H9 (cell line): Measurements from ENCODE around the gene GGT5. TPM values are rescaled to one million over a fixed set of nuclear protein-coding genes. Genes with fewer than 3 reads are reported as not detected.
A peak's percentile ranks its signal among the peaks of the same experiment; 100 is the strongest.

Source experiments
- DNase-seq: peaks from one replicate; pipeline ENCODE4 v3.0.0-alpha.2; 2017
- H2AFZ ChIP-seq: one replicate; pipeline ENCODE4 v1.6.1; 2013; ENCODE audit warnings: mild to moderate bottlenecking, low read length, control low read depth, moderate library complexity
- H2AK5ac ChIP-seq: 2 replicates; pipeline ENCODE4 v1.6.1; 2013; ENCODE audit warnings: low read length, control low read depth, mixed read lengths; ENCODE audit not compliant: insufficient read length
- H2BK120ac ChIP-seq: one replicate; pipeline ENCODE4 v1.6.1; 2013; ENCODE audit warnings: low read depth, mild to moderate bottlenecking, low read length, control low read depth, inconsistent platforms; ENCODE audit not compliant: poor library complexity, severe bottlenecking
- H2BK12ac ChIP-seq: 2 replicates; pipeline ENCODE4 v1.6.1; 2013; ENCODE audit warnings: low read length, control low read depth, mixed read lengths, low read depth; ENCODE audit not compliant: insufficient read length
- H2BK15ac ChIP-seq: 2 replicates; pipeline ENCODE4 v1.6.1; 2013; ENCODE audit warnings: low read depth, low read length, control low read depth
- H2BK20ac ChIP-seq: one replicate; pipeline ENCODE4 v1.6.1; 2013; ENCODE audit warnings: low read depth, mild to moderate bottlenecking, low read length, control low read depth, inconsistent platforms; ENCODE audit not compliant: poor library complexity, severe bottlenecking
- H2BK5ac ChIP-seq: 2 replicates; pipeline ENCODE4 v1.6.1; 2013; ENCODE audit warnings: low read length, control low read depth, mixed read lengths; ENCODE audit not compliant: insufficient read length
- H3K14ac ChIP-seq: 2 replicates; pipeline ENCODE4 v1.6.1; 2013; ENCODE audit warnings: low read length, control low read depth; ENCODE audit not compliant: insufficient read depth
- H3K18ac ChIP-seq: 2 replicates; pipeline ENCODE4 v1.6.1; 2013; ENCODE audit warnings: low read depth, mild to moderate bottlenecking, mixed read lengths, low read length, control low read depth; ENCODE audit not compliant: insufficient read length
- H3K23ac ChIP-seq: 2 replicates; pipeline ENCODE4 v1.6.1; 2013; ENCODE audit warnings: low read length, control low read depth, mixed read lengths, low read depth; ENCODE audit not compliant: insufficient read length
- H3K23me2 ChIP-seq: 2 replicates; pipeline ENCODE4 v1.6.1; 2013; ENCODE audit warnings: low read depth, mild to moderate bottlenecking, mixed read lengths, low read length, control low read depth; ENCODE audit not compliant: insufficient read length, poor library complexity, severe bottlenecking
- H3K27ac ChIP-seq: 2 replicates; pipeline ENCODE4 v1.5.1; 2013; ENCODE audit warnings: low read length, control low read depth, mixed read lengths, low read depth; ENCODE audit not compliant: insufficient read length
- H3K27me3 ChIP-seq: 2 replicates; pipeline ENCODE4 v1.6.1; 2013; ENCODE audit warnings: low read length, control low read depth, inconsistent platforms; ENCODE audit not compliant: insufficient read depth
- H3K4ac ChIP-seq: 2 replicates; pipeline ENCODE4 v1.6.1; 2013; ENCODE audit warnings: low read depth, mild to moderate bottlenecking, control low read depth, inconsistent platforms, low read length, moderate library complexity
- H3K4me1 ChIP-seq: 2 replicates; pipeline ENCODE4 v1.6.1; 2013; ENCODE audit warnings: low read length, control low read depth, inconsistent platforms; ENCODE audit not compliant: insufficient read depth
- H3K4me2 ChIP-seq: 2 replicates; pipeline ENCODE4 v1.6.1; 2013; ENCODE audit warnings: low read length, control low read depth, mixed read lengths; ENCODE audit not compliant: insufficient read length, insufficient read depth
- H3K56ac ChIP-seq: 2 replicates; pipeline ENCODE4 v1.6.1; 2013; ENCODE audit warnings: low read depth, mild to moderate bottlenecking, mixed read lengths, low read length, control low read depth; ENCODE audit not compliant: insufficient read length
- H3K79me1 ChIP-seq: 2 replicates; pipeline ENCODE4 v1.6.1; 2013; ENCODE audit warnings: low read depth, mild to moderate bottlenecking, moderate library complexity, low read length, control low read depth, inconsistent platforms; ENCODE audit not compliant: insufficient read depth, poor library complexity, severe bottlenecking
- H3K79me2 ChIP-seq: 2 replicates; pipeline ENCODE4 v1.6.1; 2013; ENCODE audit warnings: low read length, control low read depth, inconsistent platforms; ENCODE audit not compliant: insufficient read depth
- H3K9ac ChIP-seq: 2 replicates; pipeline ENCODE4 v1.6.1; 2013; ENCODE audit warnings: low read length, control low read depth, mixed read lengths; ENCODE audit not compliant: insufficient read length; ENCODE audit errors: extremely low read depth
- H3K9me3 ChIP-seq: one replicate; pipeline ENCODE4 v1.6.1; 2013; ENCODE audit warnings: low read depth, low read length, inconsistent platforms; ENCODE audit not compliant: control insufficient read depth
- H3T11ph ChIP-seq: one replicate; pipeline ENCODE4 v1.6.1; 2013; ENCODE audit warnings: mild to moderate bottlenecking, low read length, control low read depth, inconsistent platforms
- H4K20me1 ChIP-seq: one replicate; pipeline ENCODE4 v1.6.1; 2013; ENCODE audit not compliant: control insufficient read depth, insufficient read length, insufficient read depth
- H4K5ac ChIP-seq: 2 replicates; pipeline ENCODE4 v1.6.1; 2013; ENCODE audit warnings: low read depth, mild to moderate bottlenecking, mixed read lengths, low read length, control low read depth; ENCODE audit not compliant: insufficient read length
- H4K8ac ChIP-seq: replicated peaks from 2 replicates; pipeline ENCODE4 v1.6.1; 2013; ENCODE audit warnings: low read length, control low read depth, mixed read lengths, low read depth; ENCODE audit not compliant: insufficient read length
- H4K91ac ChIP-seq: 2 replicates; pipeline ENCODE4 v1.6.1; 2013; ENCODE audit warnings: low read depth, mild to moderate bottlenecking, moderate library complexity, mixed read lengths, low read length, control low read depth; ENCODE audit not compliant: insufficient read length
- H3K27ac Mint-ChIP-seq, 3 experiments: 2 replicates in 2 of 3; 3 replicates in 1 of 3; pipeline ENCODE4 v1.8.0; 2020 to 2021; ENCODE audit warnings: mixed read lengths in 3 of 3, mild to moderate bottlenecking in 1 of 3, moderate library complexity in 1 of 3
- H3K27me3 Mint-ChIP-seq: 2 replicates; pipeline ENCODE4 v1.8.0; 2021; ENCODE audit warnings: low read depth, mild to moderate bottlenecking, moderate library complexity, mixed read lengths
- H3K36me3 Mint-ChIP-seq, 3 experiments: 2 replicates in 2 of 3; 3 replicates in 1 of 3; pipeline ENCODE4 v1.8.0; 2020 to 2021; ENCODE audit warnings: low read depth in 3 of 3, mixed read lengths in 3 of 3; ENCODE audit not compliant: insufficient read depth in 1 of 3
- H3K4me1 Mint-ChIP-seq, 2 experiments: 2 replicates each; pipeline ENCODE4 v1.8.0; 2020; ENCODE audit warnings: mixed read lengths in 2 of 2
- H3K4me3 Mint-ChIP-seq, 2 experiments: 2 replicates in 1 of 2; 3 replicates in 1 of 2; pipeline ENCODE4 v1.8.0; 2020 to 2021; ENCODE audit warnings: mild to moderate bottlenecking in 2 of 2, mixed read lengths in 2 of 2, moderate library complexity in 1 of 2
- H3K9me3 Mint-ChIP-seq, 2 experiments: 2 replicates in 1 of 2; 3 replicates in 1 of 2; pipeline ENCODE4 v1.8.0; 2020; ENCODE audit warnings: mild to moderate bottlenecking in 2 of 2, mixed read lengths in 2 of 2, moderate library complexity in 1 of 2
- CTCF ChIP-seq: fragments of 200-600 bp; sonication (generic); conservative IDR thresholded peaks from 3 replicates; pipeline ENCODE4 v1.8.0; 2021; ENCODE audit warnings: antibody characterized with exemption, mild to moderate bottlenecking
- WGBS: extraction: QIAGEN DNeasy Blood & Tissue Kit; methylation state at CpG from one replicate; pipeline ENCODE4 v1.1.7; 2013; ENCODE audit warnings: missing lambda C conversion rate, low lambda C conversion rate, mixed read lengths; ENCODE audit not compliant: insufficient read length; ENCODE audit errors: extremely low coverage; 5-methylcytosine and 5-hydroxymethylcytosine counted together
- total RNA-seq: library from RNA; stranded (reverse); gene quantifications from 2 replicates; pipeline ENCODE4 v1.2.1, GENCODE V29; 2021

GGT5 gene
- total RNA-seq, 1 experiment from 2014 or later = 0.20 TPM

DNA sequence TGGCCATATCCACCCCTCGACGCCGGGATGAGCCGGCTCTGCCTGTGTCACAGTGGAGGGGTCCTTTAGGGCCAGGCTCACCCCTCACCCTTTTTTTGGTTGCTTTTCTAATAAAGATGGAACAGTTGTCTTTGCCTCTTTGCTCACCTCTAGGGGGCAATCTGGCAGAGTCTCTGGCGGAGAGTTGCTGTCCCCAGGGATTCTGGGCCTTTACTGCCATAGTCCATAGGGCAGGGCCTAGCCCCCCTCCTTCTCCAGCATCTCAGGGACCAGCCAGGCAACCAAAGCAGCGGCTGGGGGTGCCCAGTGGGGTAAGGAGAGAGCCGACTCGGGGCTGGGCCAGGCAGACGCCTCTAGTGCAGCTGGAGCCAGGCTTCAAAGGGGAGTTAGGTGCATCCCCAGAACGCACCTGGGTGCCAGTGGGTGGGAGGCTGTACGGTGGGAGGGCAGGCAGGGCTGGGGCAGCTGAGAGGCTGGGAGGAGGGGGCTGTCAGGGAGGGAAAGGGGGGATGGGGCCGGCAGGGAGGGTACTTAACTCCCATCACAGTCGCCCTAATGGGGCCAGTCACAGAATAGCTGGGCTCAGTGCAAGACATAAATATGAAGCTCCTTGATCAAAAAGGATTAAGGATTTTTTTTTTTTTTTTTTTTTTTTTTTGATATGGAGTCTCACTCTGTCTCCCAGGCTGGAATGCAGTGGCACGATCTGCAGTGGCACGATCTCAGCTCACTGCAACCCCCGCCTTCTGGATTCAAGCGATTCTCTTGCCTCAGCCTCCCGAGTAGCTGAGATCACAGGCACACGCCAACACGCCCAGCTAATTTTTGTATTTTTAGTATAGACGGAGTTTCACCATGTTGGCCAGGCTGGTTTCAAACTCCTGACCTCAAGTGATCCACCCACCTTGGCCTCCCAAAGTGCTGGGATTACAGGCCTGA lies 66.1 kb downstream of the GGT5 start:
- H3K27me3 ChIP-seq = no peaks in the 10 kb centered on the region
- H4K91ac ChIP-seq = no peak overlapping the region
- DNase-seq = peak; percentile 67
- H3K9me3 Mint-ChIP-seq = no peaks in the 10 kb centered on the region; a peak in 2 of 5 replicates
- H3K18ac ChIP-seq = no peak overlapping the region
- no CpG with 5 or more reads among the region's 21 CpGs for WGBS
- H3K4me1 ChIP-seq = no peaks in the 10 kb centered on the region
- peak; percentile 68 for TF ChIP-seq CTCF
- no peak overlapping the region for H2BK5ac ChIP-seq
- H2BK120ac ChIP-seq = no peak overlapping the region
- H3K36me3 Mint-ChIP-seq = peaks cover 2 to 13% (median 9%) of the 10 kb centered on the region in 3 experiments; a peak in 5 of 7 replicates
- no peak overlapping the region for H2AFZ ChIP-seq
- H3K4ac ChIP-seq = no peak overlapping the region
- no peaks in the 10 kb centered on the region for H3K79me2 ChIP-seq
- no peak overlapping the region for H3K27ac ChIP-seq
- no peak overlapping the region for H3K4me2 ChIP-seq
- H2BK12ac ChIP-seq = no peak overlapping the region
- H3K4me3 Mint-ChIP-seq = no peak overlapping the region; a peak in 1 of 5 replicates
- peaks cover 10 to 22% of the 10 kb centered on the region in 2 experiments for H3K4me1 Mint-ChIP-seq
- H4K5ac ChIP-seq = no peak overlapping the region
- H2BK15ac ChIP-seq = no peak overlapping the region
- no peak overlapping the region for H3K9ac ChIP-seq
- H3K27ac Mint-ChIP-seq = no peak overlapping the region
- no peak overlapping the region for H3T11ph ChIP-seq
- no peak overlapping the region for H3K56ac ChIP-seq
- H4K20me1 ChIP-seq = no peaks in the 10 kb centered on the region
- no peaks in the 10 kb centered on the region; the same call in none of the 2 replicates for H3K27me3 Mint-ChIP-seq
- H2AK5ac ChIP-seq = no peak overlapping the region
- H3K23me2 ChIP-seq = no peaks in the 10 kb centered on the region
- no peak overlapping the region for H3K23ac ChIP-seq
- no peak overlapping the region for H3K14ac ChIP-seq
- H2BK20ac ChIP-seq = no peak overlapping the region
- H3K9me3 ChIP-seq = no peaks in the 10 kb centered on the region
- no peaks in the 10 kb centered on the region for H3K79me1 ChIP-seq
- no peak overlapping the region for H4K8ac ChIP-seq
